Testis (tissue), 3 donors: ENCODE data around the gene PLCD3. TPM values are rescaled to one million over a fixed set of nuclear protein-coding genes. Genes with fewer than 3 reads are reported as not detected.

Experiments
- DNase-seq: peaks from one replicate; pipeline ENCODE4 v3.0.0-alpha.2; 2019
- H3K27ac ChIP-seq, 2 donors: fragments of 200-600 bp; sonication (generic); one replicate each; pipeline ENCODE4 v1.5.1; 2019
- H3K27me3 ChIP-seq: fragments of 200-600 bp; sonication (generic); one replicate; pipeline ENCODE4 v1.5.1; 2019
- H3K36me3 ChIP-seq: fragments of 200-600 bp; sonication (generic); one replicate; pipeline ENCODE4 v1.5.1; 2017; ENCODE audit warnings: low read depth; ENCODE audit errors: missing control alignments
- H3K4me1 ChIP-seq: fragments of 200-600 bp; sonication (generic); one replicate; pipeline ENCODE4 v1.5.1; 2019
- H3K4me3 ChIP-seq, 2 donors: fragments of 200-600 bp; sonication (generic); one replicate each; pipeline ENCODE4 v1.5.1; 2017 to 2019
- H3K9me3 ChIP-seq: fragments of 200-600 bp; sonication (generic); one replicate; pipeline ENCODE4 v1.5.1; 2017
- POLR2A ChIP-seq: fragments of 450-650 bp; IDR thresholded peaks from one replicate; pipeline ENCODE4 v1.6.1; 2017; ENCODE audit warnings: antibody characterized with exemption, mild to moderate bottlenecking, moderate library complexity
- WGBS, 2 donors: methylation state at CpG; one replicate each; pipeline ENCODE4 v1.1.5; 2018; 5-methylcytosine and 5-hydroxymethylcytosine counted together
- intact Hi-C: fragments of 100-400 bp; cut with DNase I; formaldehyde crosslinking; loops from one replicate; pipeline ENCODE4 v1.15.1; 2023; ENCODE audit warnings: low total_unique reads
- polyA plus RNA-seq: library from polyadenylated mRNA; stranded (reverse); fragments of 350-450 nt; fragmentation: Illumina TruSeq; extraction: RNeasy Lipid Tissue Mini Kit (QIAGEN cat#74804); gene quantifications from one replicate; pipeline ENCODE4 v1.2.3, GENCODE V29; 2014; ENCODE audit warnings: low read depth, low replicate concordance; ENCODE audit not compliant: insufficient read depth
- total RNA-seq, 2 donors: library from RNA; depleted of rRNA; stranded (reverse); fragments of >200 nt; gene quantifications; one replicate each; pipeline ENCODE4 v1.2.3, GENCODE V29; 2016
- TF ChIP-seq, protein P1 (sequence below), 3 experiments: fragments of 450-650 bp in 2 of 3; fragments of 200-600 bp in 1 of 3; sonication (generic) in 1 of 3; IDR thresholded peaks; one replicate each; pipeline ENCODE4 v1.5.1; 2016 to 2019; ENCODE audit warnings: antibody characterized with exemption in 3 of 3, mild to moderate bottlenecking in 2 of 3, moderate library complexity in 1 of 3

Gene PLCD3
- total and polyA plus RNA-seq, 3 donors from 2014 or later, result 62.2 to 106 (median 86.3) TPM

DNA sequence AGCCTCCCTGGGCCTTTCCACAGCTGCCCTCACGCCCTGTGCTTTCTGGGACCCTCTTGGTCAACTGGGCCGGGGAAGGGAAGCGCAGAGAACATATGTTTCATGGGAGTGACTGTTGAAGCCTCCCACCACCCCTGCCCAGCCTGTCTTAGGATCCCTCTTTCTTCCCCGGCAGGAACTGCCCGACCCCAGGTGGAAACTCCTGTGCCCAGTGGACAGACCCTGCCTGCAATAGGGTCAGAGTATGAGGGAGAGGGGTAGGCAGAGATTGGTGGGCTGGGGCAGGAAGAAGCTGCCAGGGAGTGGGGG is 39.9 kb upstream of the PLCD3 start:
- peak overlapping the region; percentile 61 to 74 for H3K27ac ChIP-seq
- no peaks in the 10 kb centered on the region for H3K36me3 ChIP-seq
- TF ChIP-seq POLR2A, result no peak
- TF ChIP-seq, protein P1, sequence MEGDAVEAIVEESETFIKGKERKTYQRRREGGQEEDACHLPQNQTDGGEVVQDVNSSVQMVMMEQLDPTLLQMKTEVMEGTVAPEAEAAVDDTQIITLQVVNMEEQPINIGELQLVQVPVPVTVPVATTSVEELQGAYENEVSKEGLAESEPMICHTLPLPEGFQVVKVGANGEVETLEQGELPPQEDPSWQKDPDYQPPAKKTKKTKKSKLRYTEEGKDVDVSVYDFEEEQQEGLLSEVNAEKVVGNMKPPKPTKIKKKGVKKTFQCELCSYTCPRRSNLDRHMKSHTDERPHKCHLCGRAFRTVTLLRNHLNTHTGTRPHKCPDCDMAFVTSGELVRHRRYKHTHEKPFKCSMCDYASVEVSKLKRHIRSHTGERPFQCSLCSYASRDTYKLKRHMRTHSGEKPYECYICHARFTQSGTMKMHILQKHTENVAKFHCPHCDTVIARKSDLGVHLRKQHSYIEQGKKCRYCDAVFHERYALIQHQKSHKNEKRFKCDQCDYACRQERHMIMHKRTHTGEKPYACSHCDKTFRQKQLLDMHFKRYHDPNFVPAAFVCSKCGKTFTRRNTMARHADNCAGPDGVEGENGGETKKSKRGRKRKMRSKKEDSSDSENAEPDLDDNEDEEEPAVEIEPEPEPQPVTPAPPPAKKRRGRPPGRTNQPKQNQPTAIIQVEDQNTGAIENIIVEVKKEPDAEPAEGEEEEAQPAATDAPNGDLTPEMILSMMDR (IDR thresholded peaks at IDR 0.05), result no peak
- intact Hi-C loops, result no loop called here
- no peak for DNase-seq
- H3K4me3 ChIP-seq, result no peak overlapping the region
- peaks cover 33% of the 10 kb centered on the region for H3K4me1 ChIP-seq
- WGBS, 2 donors, result 73 to 87% methylated on average over 5 of the region's 5 CpGs
- H3K9me3 ChIP-seq, result no peaks in the 10 kb centered on the region
- H3K27me3 ChIP-seq, result no peaks in the 10 kb centered on the region

DNA sequence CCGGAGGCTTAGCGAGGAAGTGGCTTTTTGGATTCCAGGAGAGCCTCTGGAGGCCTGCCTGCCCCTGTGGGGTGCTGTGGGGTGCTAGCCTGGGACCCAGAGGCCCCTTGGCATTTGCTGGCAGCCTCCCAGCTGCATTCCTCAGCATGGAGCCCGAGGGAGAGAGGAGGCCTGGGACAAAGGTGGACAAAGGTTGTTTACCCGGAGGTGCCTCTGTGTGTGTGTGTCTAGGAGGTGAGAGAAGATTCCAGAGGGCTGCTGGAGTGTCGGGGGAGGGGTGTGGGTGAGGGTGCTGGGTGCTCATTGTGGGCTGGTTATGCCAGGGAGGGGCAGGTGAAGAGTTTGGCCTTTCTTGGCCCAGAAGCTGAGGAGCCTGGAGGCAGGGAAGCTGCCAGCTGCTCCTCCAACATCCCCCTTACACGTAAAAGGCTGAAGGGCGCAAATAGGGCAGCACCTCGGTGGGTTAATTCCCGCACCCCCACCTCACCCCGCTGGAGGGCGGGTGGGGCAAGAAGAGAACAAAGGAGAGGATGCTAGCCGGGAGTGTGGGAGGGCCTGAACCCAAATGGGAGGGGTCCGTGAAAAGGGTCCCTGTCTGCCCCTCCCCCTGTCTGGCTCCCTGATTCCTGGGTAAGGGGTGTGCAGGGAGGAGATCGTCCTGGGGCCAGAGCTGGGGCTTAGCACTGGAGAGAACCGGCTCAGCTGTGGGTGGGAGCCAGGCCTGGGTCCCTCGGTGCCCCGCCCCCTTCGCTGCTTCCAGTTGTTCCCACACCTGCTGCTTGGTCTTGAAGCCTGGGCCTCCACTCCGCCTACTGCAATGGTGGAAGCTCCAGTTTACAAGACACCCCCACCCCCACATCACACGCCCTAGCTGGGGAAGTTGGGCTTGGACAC is 39.3 kb upstream of the PLCD3 start:
- H3K36me3 ChIP-seq, result no peaks in the 10 kb centered on the region
- 58 to 59% methylated on average over 17 to 20 of the region's 20 CpGs for WGBS, 2 donors
- TF ChIP-seq POLR2A, result no peak
- TF ChIP-seq, protein P1 (IDR thresholded peaks at IDR 0.05), result no peak
- no peak for DNase-seq
- H3K4me1 ChIP-seq, result peaks cover 33% of the 10 kb centered on the region
- H3K4me3 ChIP-seq, result no peak overlapping the region
- peak overlapping the region; percentile 61 to 74 for H3K27ac ChIP-seq
- intact Hi-C loops, result no loop called here
- no peaks in the 10 kb centered on the region for H3K27me3 ChIP-seq
- H3K9me3 ChIP-seq, result no peaks in the 10 kb centered on the region

DNA sequence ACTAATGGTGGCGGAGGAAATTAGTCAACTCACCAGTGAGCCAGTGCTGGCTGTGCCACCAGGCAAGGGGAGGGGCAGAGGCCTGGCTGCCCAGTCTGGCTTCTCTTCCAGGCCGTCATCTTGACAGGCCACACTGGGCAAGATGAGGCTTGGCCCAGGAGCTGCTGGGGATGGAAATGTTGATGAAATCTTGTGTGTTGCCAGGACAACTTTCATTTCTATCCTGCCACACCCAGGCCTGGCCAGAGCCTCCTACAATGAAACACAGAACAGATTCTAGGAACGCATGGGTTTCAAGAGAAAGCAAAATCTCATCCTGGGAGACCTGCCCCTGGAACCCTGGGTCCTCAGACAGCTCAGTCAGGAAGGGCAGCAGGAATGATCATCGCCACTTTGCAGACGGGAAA is 38.6 kb upstream of the PLCD3 start:
- no peak for DNase-seq
- Histone ChIP-seq H3K27me3 (no peaks in the 10 kb centered on the region), H3K27ac (peak overlapping the region; percentile 61 to 74), H3K4me1 (peaks cover 27% of the 10 kb centered on the region), H3K9me3 (no peaks in the 10 kb centered on the region), H3K36me3 (no peaks in the 10 kb centered on the region), H3K4me3 (no peak overlapping the region)
- 44 to 60% methylated on average over 4 to 5 of the region's 5 CpGs for WGBS, 2 donors
- TF ChIP-seq POLR2A, result no peak
- TF ChIP-seq, protein P1 (IDR thresholded peaks at IDR 0.05), result no peak
- intact Hi-C loops, result no loop called here

DNA sequence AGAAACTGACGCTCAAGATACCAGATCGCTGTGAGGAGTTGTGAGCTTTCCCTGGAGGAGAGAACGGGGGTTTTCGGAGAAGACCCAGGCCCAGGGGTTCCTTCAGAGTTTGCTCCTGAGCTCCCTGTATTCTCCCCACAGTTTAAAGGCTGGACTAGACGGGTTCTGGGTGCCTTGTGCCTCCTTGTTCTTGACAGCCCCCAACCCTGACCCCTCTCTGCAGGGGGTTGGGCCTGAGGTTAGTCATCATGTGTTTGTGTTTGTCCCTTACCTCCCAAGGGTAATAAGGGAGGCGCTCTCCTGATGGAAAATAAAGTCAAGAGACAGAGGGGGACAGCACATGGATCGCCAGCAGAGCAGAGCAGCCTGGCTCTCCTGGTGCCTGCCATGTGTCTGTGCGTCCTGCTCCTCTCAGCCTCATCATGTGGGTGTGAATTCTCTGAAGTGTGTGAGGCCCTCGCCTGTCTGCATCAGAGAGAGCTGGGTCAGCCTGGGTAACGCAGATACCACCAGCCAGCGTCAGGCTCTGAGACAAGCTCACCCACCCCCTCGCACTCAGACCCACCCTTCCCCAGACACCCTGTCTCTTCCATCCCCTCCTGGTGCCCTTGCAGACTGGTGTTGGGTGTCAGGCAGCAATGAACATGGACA is 38.1 kb upstream of the PLCD3 start:
- peak overlapping the region in 1 of 2 donors; percentile 74 for H3K27ac ChIP-seq

More for the DNA sequence above, 38.1 kb upstream of the PLCD3 start:
- no peak for TF ChIP-seq POLR2A
- TF ChIP-seq, protein P1 (IDR thresholded peaks at IDR 0.05), result no peak
- no peaks in the 10 kb centered on the region for H3K36me3 ChIP-seq
- H3K4me3 ChIP-seq, result no peak overlapping the region
- DNase-seq, result no peak
- H3K27me3 ChIP-seq, result no peaks in the 10 kb centered on the region
- no peaks in the 10 kb centered on the region for H3K9me3 ChIP-seq
- 80 to 90% methylated on average over 2 to 12 of the region's 12 CpGs for WGBS, 2 donors
- intact Hi-C loops, result no loop called here
- peaks cover 25% of the 10 kb centered on the region for H3K4me1 ChIP-seq
